MM.1S (cell line): ENCODE results near the gene NTM.
"Not testable (repeated sequence)": the region's sequence is repeated elsewhere in the genome, so short reads cannot be mapped to it uniquely, and the experiment has no call there.

Experiments
- DNase-seq: peaks from one replicate; pipeline ENCODE4 v3.0.0-alpha.2; 2015
- H2AFZ ChIP-seq: fragments of 300-600 bp; sonication (generic); 2 replicates; pipeline ENCODE4 v1.6.0; 2016; ENCODE audit warnings: antibody characterized with exemption, low read length
- H3F3A ChIP-seq: fragments of 300-600 bp; sonication (generic); 2 replicates; pipeline ENCODE4 v1.6.1; 2016; ENCODE audit warnings: mild to moderate bottlenecking, antibody characterized with exemption, low read length, moderate library complexity, mixed read lengths; ENCODE audit not compliant: insufficient read depth
- H3K27ac ChIP-seq: fragments of 300-600 bp; sonication (generic); 2 replicates; pipeline ENCODE4 v1.5.1; 2016; ENCODE audit warnings: mild to moderate bottlenecking, low read length
- H3K27me3 ChIP-seq: fragments of 300-600 bp; sonication (generic); replicated peaks from 2 replicates; pipeline ENCODE4 v1.6.0; 2016; ENCODE audit warnings: low read length; ENCODE audit not compliant: insufficient read depth
- H3K36me3 ChIP-seq: fragments of 300-600 bp; sonication (generic); replicated peaks from 2 replicates; pipeline ENCODE4 v1.6.1; 2016; ENCODE audit warnings: mild to moderate bottlenecking, low read length, mixed read lengths; ENCODE audit not compliant: insufficient read depth
- H3K4me1 ChIP-seq: fragments of 300-600 bp; sonication (generic); 2 replicates; pipeline ENCODE4 v1.6.1; 2016; ENCODE audit warnings: low read length, mixed read lengths
- H3K4me2 ChIP-seq: fragments of 300-600 bp; sonication (generic); 2 replicates; pipeline ENCODE4 v1.6.0; 2016; ENCODE audit warnings: low read depth, low read length
- H3K4me3 ChIP-seq: fragments of 300-600 bp; sonication (generic); 2 replicates; pipeline ENCODE4 v1.5.1; 2016; ENCODE audit warnings: low read length, mixed read lengths
- H3K79me2 ChIP-seq: fragments of 300-600 bp; sonication (generic); 2 replicates; pipeline ENCODE4 v1.6.1; 2016; ENCODE audit warnings: mixed run types, low read length, mixed read lengths
- H3K9ac ChIP-seq: fragments of 300-600 bp; sonication (generic); 2 replicates; pipeline ENCODE4 v1.6.1; 2016; ENCODE audit warnings: low read length, mixed read lengths
- H3K9me2 ChIP-seq: fragments of 300-600 bp; sonication (generic); replicated peaks from 2 replicates; pipeline ENCODE4 v1.6.1; 2016; ENCODE audit warnings: mild to moderate bottlenecking, low read length, mixed read lengths; ENCODE audit not compliant: insufficient read depth
- H3K9me3 ChIP-seq: fragments of 300-600 bp; sonication (generic); replicated peaks from 2 replicates; pipeline ENCODE4 v1.6.1; 2016; ENCODE audit warnings: mild to moderate bottlenecking, low read length, mixed read lengths; ENCODE audit not compliant: insufficient read depth
- H4K20me1 ChIP-seq: fragments of 300-600 bp; sonication (generic); 2 replicates; pipeline ENCODE4 v1.6.1; 2016; ENCODE audit warnings: mild to moderate bottlenecking, low read length, moderate library complexity, mixed read lengths; ENCODE audit not compliant: insufficient read depth
- EZH2 ChIP-seq: fragments of 300-600 bp; sonication (generic); optimal IDR thresholded peaks from 2 replicates; pipeline ENCODE3; 2017; ENCODE audit warnings: low read depth, mild to moderate bottlenecking, antibody characterized with exemption, low read length, mixed read lengths
- EZH2phosphoT487 ChIP-seq: fragments of 300-600 bp; sonication (generic); IDR thresholded peaks from 2 replicates; pipeline ENCODE4 v1.6.1; 2018; ENCODE audit warnings: antibody characterized with exemption, low read length
- TF ChIP-seq, protein P1 (sequence below): fragments of 300-600 bp; sonication (generic); IDR thresholded peaks from 2 replicates; pipeline ENCODE4 v1.5.1; 2016; ENCODE audit warnings: antibody characterized with exemption, low read length, mixed read lengths

The NTM gene

DNA sequence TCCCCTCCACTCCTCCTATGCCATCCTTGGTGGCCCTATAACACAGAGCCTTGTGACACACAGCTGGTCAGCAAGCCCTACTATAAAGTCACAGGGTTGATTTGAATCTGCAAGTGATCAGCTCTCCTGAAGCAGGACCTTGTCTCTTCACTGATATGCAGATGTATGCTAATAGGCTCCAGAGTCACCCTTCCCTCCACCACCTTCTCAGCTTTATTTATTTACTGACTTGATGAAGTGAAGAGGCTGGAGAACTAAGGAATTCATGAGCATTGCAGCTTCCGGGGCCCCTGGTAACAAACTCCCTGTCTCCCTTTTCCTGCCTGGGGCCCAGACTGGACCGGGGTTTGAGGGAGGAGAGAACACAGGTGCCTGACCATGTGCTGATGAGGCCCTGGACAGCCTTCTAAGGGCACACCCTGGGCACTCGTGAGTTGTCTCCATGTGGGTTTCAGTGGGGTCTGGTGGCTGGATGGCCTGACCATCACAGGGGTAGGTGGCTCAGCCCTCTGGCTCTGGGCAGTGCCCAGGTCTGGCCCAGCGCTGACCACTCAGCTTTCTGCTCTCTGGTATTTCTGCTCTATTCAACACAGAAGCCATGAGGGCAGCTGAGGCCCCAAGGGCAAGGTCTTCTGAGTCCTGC, 307.5 kb downstream of the NTM start:
- no peak overlapping the region for H3K4me3 ChIP-seq
- no peaks in the 10 kb centered on the region for H3K4me1 ChIP-seq
- H3K27me3 ChIP-seq: no peaks in the 10 kb centered on the region
- H3K27ac ChIP-seq: no peak overlapping the region
- H3K79me2 ChIP-seq: no peaks in the 10 kb centered on the region
- no peaks in the 10 kb centered on the region for H4K20me1 ChIP-seq
- no peak overlapping the region for H2AFZ ChIP-seq
- no peaks in the 10 kb centered on the region for H3K9me3 ChIP-seq
- TF ChIP-seq, protein P1, sequence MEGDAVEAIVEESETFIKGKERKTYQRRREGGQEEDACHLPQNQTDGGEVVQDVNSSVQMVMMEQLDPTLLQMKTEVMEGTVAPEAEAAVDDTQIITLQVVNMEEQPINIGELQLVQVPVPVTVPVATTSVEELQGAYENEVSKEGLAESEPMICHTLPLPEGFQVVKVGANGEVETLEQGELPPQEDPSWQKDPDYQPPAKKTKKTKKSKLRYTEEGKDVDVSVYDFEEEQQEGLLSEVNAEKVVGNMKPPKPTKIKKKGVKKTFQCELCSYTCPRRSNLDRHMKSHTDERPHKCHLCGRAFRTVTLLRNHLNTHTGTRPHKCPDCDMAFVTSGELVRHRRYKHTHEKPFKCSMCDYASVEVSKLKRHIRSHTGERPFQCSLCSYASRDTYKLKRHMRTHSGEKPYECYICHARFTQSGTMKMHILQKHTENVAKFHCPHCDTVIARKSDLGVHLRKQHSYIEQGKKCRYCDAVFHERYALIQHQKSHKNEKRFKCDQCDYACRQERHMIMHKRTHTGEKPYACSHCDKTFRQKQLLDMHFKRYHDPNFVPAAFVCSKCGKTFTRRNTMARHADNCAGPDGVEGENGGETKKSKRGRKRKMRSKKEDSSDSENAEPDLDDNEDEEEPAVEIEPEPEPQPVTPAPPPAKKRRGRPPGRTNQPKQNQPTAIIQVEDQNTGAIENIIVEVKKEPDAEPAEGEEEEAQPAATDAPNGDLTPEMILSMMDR: no peak
- no peak for TF ChIP-seq EZH2phosphoT487
- no peaks in the 10 kb centered on the region for H3K36me3 ChIP-seq
- no peak for DNase-seq
- no peaks in the 10 kb centered on the region for H3F3A ChIP-seq
- H3K4me2 ChIP-seq: no peak overlapping the region
- H3K9me2 ChIP-seq: no peaks in the 10 kb centered on the region
- no peak overlapping the region for H3K9ac ChIP-seq

DNA sequence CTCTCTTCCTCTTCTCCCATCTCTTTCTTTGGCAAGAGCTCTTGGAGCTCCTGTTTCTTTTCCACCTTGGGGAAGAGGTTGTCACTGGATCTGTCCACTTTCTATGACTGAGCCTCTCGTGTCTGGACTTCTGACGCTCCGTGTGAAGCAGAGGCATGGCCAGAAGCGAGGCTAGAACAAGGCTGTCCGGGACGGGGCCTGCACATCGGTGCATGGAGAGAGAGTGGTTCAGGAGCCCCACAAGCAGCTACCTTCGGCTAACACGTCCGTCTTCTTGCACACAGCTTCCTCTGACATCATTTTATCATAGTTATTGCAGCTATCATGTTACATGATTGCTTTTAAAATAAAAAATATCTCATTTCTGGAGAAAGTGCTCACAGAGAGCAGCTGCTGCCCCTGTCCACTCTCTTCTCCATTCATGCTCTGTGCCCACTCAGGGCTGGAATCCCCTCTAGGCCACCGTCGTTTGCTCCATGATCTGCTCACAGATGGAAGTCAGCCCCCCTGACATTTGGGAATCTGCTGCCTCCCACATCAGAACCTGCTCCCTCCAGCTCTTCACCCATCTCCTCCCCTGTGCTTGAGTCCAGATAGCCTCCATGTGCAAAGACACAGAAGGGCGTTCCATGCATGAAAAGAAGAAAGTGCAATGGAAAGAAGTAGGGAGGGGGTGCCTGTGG, 308.4 kb downstream of the NTM start:
- no peak overlapping the region for H2AFZ ChIP-seq
- no peak overlapping the region for H3K4me3 ChIP-seq
- H3K4me2 ChIP-seq: no peak overlapping the region
- no peaks in the 10 kb centered on the region for H3K27me3 ChIP-seq
- H3K27ac ChIP-seq: no peak overlapping the region
- no peaks in the 10 kb centered on the region for H3F3A ChIP-seq
- TF ChIP-seq, protein P1: no peak
- no peak for DNase-seq
- H3K4me1 ChIP-seq: no peaks in the 10 kb centered on the region
- H3K9me3 ChIP-seq: no peaks in the 10 kb centered on the region
- H3K9me2 ChIP-seq: no peaks in the 10 kb centered on the region
- no peaks in the 10 kb centered on the region for H3K79me2 ChIP-seq
- no peaks in the 10 kb centered on the region for H3K36me3 ChIP-seq
- no peaks in the 10 kb centered on the region for H4K20me1 ChIP-seq
- H3K9ac ChIP-seq: no peak overlapping the region

DNA sequence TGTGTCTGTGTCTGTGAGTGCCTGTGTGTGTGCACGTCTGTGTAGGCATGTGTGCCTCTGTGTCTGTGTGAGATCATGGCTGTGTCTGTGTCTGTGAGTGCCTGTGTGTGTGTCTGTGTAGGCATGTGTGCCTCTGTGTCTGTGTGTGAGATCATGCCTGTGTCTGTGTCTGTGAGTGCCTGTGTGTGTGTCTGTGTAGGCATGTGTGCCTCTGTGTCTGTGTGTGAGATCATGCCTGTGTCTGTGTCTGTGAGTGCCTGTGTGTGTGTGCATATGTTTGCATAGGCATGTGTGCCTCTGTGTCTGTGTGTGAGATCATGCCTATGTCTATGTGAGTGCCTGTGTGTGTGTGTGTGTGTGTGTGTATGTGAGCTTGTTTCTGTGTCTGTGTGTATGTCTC, 310.0 kb downstream of the NTM start:
- DNase-seq, H3K9ac ChIP-seq, H3K4me2 ChIP-seq, H2AFZ ChIP-seq, H3K36me3 ChIP-seq, H3K27me3 ChIP-seq, H3K9me2 ChIP-seq, H3K4me1 ChIP-seq, H3F3A ChIP-seq, H3K27ac ChIP-seq, H3K4me3 ChIP-seq, H3K9me3 ChIP-seq, H3K79me2 ChIP-seq, H4K20me1 ChIP-seq: not testable (repeated sequence)

- TF ChIP-seq EZH2phosphoT487 (no peak), EZH2 (no peak)
- H3K9me3 ChIP-seq: no peaks in the 10 kb centered on the region
- H3K36me3 ChIP-seq: no peaks in the 10 kb centered on the region
- no peak overlapping the region for H3K27ac ChIP-seq
- no peaks in the 10 kb centered on the region for H3K79me2 ChIP-seq
- DNase-seq: no peak
- H3K27me3 ChIP-seq: no peaks in the 10 kb centered on the region
- H2AFZ ChIP-seq: no peak overlapping the region
- no peaks in the 10 kb centered on the region for H3K4me1 ChIP-seq
- no peaks in the 10 kb centered on the region for H4K20me1 ChIP-seq
- H3F3A ChIP-seq: no peaks in the 10 kb centered on the region
- H3K4me3 ChIP-seq: no peak overlapping the region
- H3K9ac ChIP-seq: no peak overlapping the region
- no peak overlapping the region for H3K4me2 ChIP-seq
- no peaks in the 10 kb centered on the region for H3K9me2 ChIP-seq
These were observed 311.5 kb downstream of the NTM start for GRCh38 chr11:131681920-131682319.
